ENCODE results near the gene MAS1. TPM values are rescaled to one million over a fixed set of nuclear protein-coding genes. Genes with fewer than 3 reads are reported as not detected.
"Not testable (repeated sequence)": the region's sequence is repeated elsewhere in the genome, so short reads cannot be mapped to it uniquely, and the experiment has no call there.

MAS1 gene
- total RNA-seq, 4 donors from 2014 or later: not detected

DNA sequence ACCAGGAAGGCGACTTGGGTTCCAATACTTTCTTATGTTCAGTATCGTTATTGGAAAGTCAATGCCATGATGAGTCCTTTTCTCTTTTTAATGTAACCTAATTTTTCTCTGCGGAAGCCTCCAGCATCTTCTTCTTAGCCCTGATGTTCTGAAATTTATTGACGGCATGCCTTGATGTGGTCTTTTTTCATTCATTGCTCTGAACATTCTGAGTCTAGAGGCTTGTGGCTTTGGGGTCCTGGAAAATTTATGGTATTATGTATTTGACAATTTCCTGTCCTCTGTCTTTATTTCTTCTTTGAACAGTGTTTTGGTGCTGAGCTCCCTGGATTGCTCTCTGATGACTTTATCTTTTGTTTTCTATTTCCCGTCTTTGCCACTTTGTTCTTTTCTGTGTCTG, 28.7 kb upstream of the MAS1 start:
- no peaks in the 10 kb centered on the region for H3K36me3 ChIP-seq
- no peak for TF ChIP-seq POLR2A (IDR thresholded peaks at IDR 0.05; ENCODE audit: low read depth)
- no peak for TF ChIP-seq POLR2AphosphoS5 (IDR thresholded peaks at IDR 0.05)
- TF ChIP-seq, protein P1, sequence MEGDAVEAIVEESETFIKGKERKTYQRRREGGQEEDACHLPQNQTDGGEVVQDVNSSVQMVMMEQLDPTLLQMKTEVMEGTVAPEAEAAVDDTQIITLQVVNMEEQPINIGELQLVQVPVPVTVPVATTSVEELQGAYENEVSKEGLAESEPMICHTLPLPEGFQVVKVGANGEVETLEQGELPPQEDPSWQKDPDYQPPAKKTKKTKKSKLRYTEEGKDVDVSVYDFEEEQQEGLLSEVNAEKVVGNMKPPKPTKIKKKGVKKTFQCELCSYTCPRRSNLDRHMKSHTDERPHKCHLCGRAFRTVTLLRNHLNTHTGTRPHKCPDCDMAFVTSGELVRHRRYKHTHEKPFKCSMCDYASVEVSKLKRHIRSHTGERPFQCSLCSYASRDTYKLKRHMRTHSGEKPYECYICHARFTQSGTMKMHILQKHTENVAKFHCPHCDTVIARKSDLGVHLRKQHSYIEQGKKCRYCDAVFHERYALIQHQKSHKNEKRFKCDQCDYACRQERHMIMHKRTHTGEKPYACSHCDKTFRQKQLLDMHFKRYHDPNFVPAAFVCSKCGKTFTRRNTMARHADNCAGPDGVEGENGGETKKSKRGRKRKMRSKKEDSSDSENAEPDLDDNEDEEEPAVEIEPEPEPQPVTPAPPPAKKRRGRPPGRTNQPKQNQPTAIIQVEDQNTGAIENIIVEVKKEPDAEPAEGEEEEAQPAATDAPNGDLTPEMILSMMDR (IDR thresholded peaks at IDR 0.05): no peak
- H3K4me3 ChIP-seq: no peak overlapping the region
- H3K4me1 ChIP-seq: no peaks in the 10 kb centered on the region
- no peak for DNase-seq (ENCODE audit: extremely low spot score)
- no peak overlapping the region for H3K27ac ChIP-seq (replicated peaks in 1 of 4)
- 82% methylated on average over 5 of the region's 5 CpGs for WGBS
- peaks cover 0 to 9% (median 3%) of the 10 kb centered on the region in 4 donors for H3K9me3 ChIP-seq
- H3K27me3 ChIP-seq: peaks cover 0 to 5% (median 0%) of the 10 kb centered on the region in 4 donors
- intact Hi-C loops (cut with DNase I): loop anchor here (5.0 to 10.0 kb wide), 3 partner anchors 173 to 673 kb away; no protein-coding TSS in a partner anchor

DNA sequence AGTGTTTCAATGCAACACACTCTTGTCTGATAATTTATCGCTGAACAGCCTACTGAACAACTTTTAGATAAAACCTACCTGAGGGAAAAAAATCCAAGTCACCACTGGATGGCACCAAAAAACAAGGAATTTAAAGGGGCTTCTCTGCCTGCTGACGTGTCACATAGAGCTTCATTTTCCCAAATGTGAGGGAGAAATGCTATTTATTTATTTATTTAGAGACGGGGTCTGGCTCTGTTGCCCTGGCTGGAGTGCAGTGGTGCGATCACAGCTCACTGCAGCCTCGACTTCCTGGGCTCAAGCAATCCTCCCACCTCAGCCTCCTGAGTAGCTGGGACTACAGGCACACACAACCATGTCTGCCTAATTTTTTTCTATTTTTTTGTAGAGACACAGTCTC, 27.4 kb upstream of the MAS1 start:
- H3K9me3 ChIP-seq; H3K27me3 ChIP-seq; H3K27ac ChIP-seq (replicated peaks in 1 of 4); H3K36me3 ChIP-seq; H3K4me1 ChIP-seq; H3K4me3 ChIP-seq: not testable (repeated sequence)
- TF ChIP-seq, protein P1 (IDR thresholded peaks at IDR 0.05): peak; percentile 39 to 52 (median 41)
- 25% methylated on average over 5 of the region's 5 CpGs for WGBS
- intact Hi-C loops (cut with DNase I): loop anchor here (5.0 to 10.0 kb wide), 3 partner anchors 171 to 671 kb away; no protein-coding TSS in a partner anchor
- DNase-seq (ENCODE audit: extremely low spot score): peak; percentile 53

DNA sequence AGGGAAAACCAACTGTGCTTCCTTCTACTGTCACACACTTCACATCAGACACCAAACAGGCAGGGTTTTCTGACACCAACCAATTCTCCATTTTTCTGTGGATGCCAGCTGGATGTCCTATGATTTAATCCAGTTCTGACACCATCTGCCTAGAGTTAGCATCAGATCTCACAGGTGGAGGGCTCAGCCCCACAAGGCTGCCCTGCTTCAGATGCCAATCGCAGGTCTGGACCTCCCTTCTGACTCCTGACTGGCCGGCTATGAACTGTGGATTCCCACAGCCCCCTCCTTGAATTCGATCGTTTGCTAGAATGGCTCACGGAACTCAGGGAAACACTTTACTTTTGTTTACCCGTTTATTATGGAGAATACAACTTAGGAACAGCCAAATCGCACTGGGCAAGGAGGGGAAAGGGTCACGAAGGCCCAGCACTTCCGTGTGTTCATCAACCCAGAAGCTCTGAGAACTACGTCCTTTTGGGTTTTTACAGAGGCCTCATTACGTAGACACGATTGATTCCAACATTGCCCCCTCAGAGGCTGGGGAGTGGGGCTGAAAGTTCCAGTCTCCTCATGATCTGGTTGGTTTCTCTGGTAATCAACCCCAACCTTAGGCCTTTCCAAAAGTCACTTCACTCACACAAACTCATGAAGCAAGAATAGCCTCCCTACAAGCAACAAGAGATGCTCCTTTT, 25.4 kb upstream of the MAS1 start:
- 87% methylated on average over 12 of the region's 12 CpGs for WGBS
- Histone ChIP-seq H3K36me3 (no peaks in the 10 kb centered on the region), H3K27me3 (peaks cover 0 to 5% (median 0%) of the 10 kb centered on the region in 4 donors), H3K9me3 (no peaks in the 10 kb centered on the region), H3K27ac (replicated peaks in 1 of 4) (no peak overlapping the region), H3K4me3 (no peak overlapping the region), H3K4me1 (no peaks in the 10 kb centered on the region)
- peak; percentile 64 for DNase-seq (ENCODE audit: extremely low spot score)
- TF ChIP-seq EP300 (IDR thresholded peaks at IDR 0.05) (no peak), POLR2AphosphoS5 (IDR thresholded peaks at IDR 0.05) (no peak), POLR2A (IDR thresholded peaks at IDR 0.05; ENCODE audit: low read depth) (no peak)
- TF ChIP-seq, protein P1 (IDR thresholded peaks at IDR 0.05): no peak
- intact Hi-C loops (cut with DNase I): loop anchor here (10.0 kb wide), 2 partner anchors 169 to 669 kb away; no protein-coding TSS in a partner anchor

DNA sequence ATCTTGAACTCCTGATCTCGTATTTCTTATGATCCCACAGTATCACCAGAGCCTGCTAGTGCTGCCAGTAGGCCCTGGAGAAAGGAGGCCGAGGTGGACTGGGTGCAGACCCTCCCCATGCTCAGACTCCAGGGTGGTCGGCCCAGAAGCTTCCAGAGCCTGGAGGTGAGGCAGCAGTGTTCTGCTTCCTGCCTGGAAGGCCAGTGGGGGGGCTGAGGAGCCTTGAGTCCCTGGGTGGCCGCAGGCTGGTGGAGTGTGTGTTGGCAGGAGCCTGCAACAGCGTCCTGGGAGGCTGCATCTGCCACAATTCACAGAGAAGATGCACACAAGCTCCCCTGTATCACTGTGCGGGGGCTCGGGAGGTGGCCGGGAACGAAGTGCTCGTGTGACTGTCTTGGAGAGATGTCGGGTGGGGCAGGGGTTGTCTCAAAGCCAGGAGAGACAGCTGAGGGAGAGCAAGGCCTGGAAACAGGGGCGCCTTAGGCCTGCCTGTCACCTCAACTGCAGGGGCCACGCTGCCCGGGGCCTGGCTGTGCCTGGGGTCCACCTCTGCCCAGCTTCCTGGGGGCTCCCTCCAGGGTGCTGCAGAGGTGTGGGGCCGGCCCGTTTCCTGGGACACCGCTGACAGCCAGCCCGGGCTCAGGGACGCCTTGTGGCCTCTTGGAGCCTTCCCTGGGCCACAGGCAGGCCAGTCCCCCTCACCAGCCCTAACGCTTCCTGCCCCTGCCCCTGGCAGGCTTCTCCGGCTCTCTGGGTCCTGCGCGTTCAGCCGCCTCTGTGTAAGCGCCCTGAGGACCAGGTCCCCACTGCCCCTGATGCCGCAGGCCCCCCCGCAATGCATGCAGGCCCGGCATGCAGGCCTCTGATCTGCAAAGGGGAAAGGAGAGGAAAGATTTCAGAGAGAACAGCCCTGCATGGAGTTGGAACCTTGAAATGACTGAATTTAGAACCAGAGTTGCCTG, 24.2 kb upstream of the MAS1 start:
- TF ChIP-seq POLR2A (IDR thresholded peaks at IDR 0.05; ENCODE audit: low read depth) (no peak), POLR2AphosphoS5 (IDR thresholded peaks at IDR 0.05) (no peak), EP300 (IDR thresholded peaks at IDR 0.05) (no peak)
- TF ChIP-seq, protein P1 (IDR thresholded peaks at IDR 0.05): no peak
- no peaks in the 10 kb centered on the region for H3K36me3 ChIP-seq
- H3K27ac ChIP-seq (replicated peaks in 1 of 4): no peak overlapping the region
- peak; percentile 79 for DNase-seq (ENCODE audit: extremely low spot score)
- 90% methylated on average over 16 of the region's 28 CpGs for WGBS
- H3K4me1 ChIP-seq: no peaks in the 10 kb centered on the region
- H3K9me3 ChIP-seq: no peaks in the 10 kb centered on the region
- intact Hi-C loops (cut with DNase I): loop anchor here (10.0 kb wide), 2 partner anchors 168 to 668 kb away; no protein-coding TSS in a partner anchor
- H3K27me3 ChIP-seq: peaks cover 0 to 4% (median 0%) of the 10 kb centered on the region in 4 donors
- no peak overlapping the region for H3K4me3 ChIP-seq

All from esophagus muscularis mucosa (tissue), 4 donors.